ENCODE measurements around the gene RAB11FIP4.

RAB11FIP4 gene

GRCh38 chr17:31385428-31386285 is 5.8 kb upstream of the RAB11FIP4 start:
- TF ChIP-seq EZH2 (IDR thresholded peaks at IDR 0.05) (no peak), FOXP2 (optimal IDR thresholded peaks at IDR 0.05; ENCODE audit: control extremely low read depth, extremely low read length, insufficient read depth) (no peak), POLR2AphosphoS5 (IDR thresholded peaks at IDR 0.05; ENCODE audit: borderline replicate concordance, low read depth, low read length) (no peak; the same call in 1 of the 2 replicates)
- Histone ChIP-seq H3K9me3 (ENCODE audit: low read depth, low read length) (no peaks in the 10 kb centered on the region), H3K36me3 (ENCODE audit: insufficient read depth, low read length) (no peaks in the 10 kb centered on the region), H3K9ac (ENCODE audit: insufficient read length) (no peak overlapping the region), H3K4me3 (no peak overlapping the region), H3K27ac (no peak overlapping the region)
- DNase-seq (ENCODE audit: low read depth, low spot score) = no peak

- H3K27ac ChIP-seq = no peak overlapping the region
- H3K9me3 ChIP-seq (ENCODE audit: low read depth, low read length) = no peaks in the 10 kb centered on the region
- H3K9ac ChIP-seq (ENCODE audit: insufficient read length) = no peak overlapping the region
- no peak for DNase-seq (ENCODE audit: low read depth, low spot score)
- H3K4me3 ChIP-seq = no peak overlapping the region
- H3K36me3 ChIP-seq (ENCODE audit: insufficient read depth, low read length) = no peaks in the 10 kb centered on the region
- TF ChIP-seq EZH2 (IDR thresholded peaks at IDR 0.05) (no peak), FOXP2 (optimal IDR thresholded peaks at IDR 0.05; ENCODE audit: control extremely low read depth, extremely low read length, insufficient read depth) (no peak), POLR2AphosphoS5 (IDR thresholded peaks at IDR 0.05; ENCODE audit: borderline replicate concordance, low read depth, low read length) (no peak)
These were observed 4.9 kb upstream of the RAB11FIP4 start for GRCh38 chr17:31386542-31387075.

GRCh38 chr17:31387438-31387837 is 4.0 kb upstream of the RAB11FIP4 start:
- TF ChIP-seq FOXP2 (optimal IDR thresholded peaks at IDR 0.05; ENCODE audit: control extremely low read depth, extremely low read length, insufficient read depth) = no peak
- TF ChIP-seq POLR2AphosphoS5 (IDR thresholded peaks at IDR 0.05; ENCODE audit: borderline replicate concordance, low read depth, low read length) = no peak
- no peak for TF ChIP-seq EZH2 (IDR thresholded peaks at IDR 0.05)
- no peak for DNase-seq (ENCODE audit: low read depth, low spot score)
- Histone ChIP-seq H3K9ac (ENCODE audit: insufficient read length) (no peak overlapping the region), H3K36me3 (ENCODE audit: insufficient read depth, low read length) (no peaks in the 10 kb centered on the region), H3K4me3 (no peak overlapping the region), H3K27ac (no peak overlapping the region), H3K9me3 (ENCODE audit: low read depth, low read length) (no peaks in the 10 kb centered on the region)

GRCh38 chr17:31388351-31388750 is 3.1 kb upstream of the RAB11FIP4 start:
- TF ChIP-seq FOXP2 (optimal IDR thresholded peaks at IDR 0.05; ENCODE audit: control extremely low read depth, extremely low read length, insufficient read depth) (no peak), EZH2 (IDR thresholded peaks at IDR 0.05) (no peak), POLR2AphosphoS5 (IDR thresholded peaks at IDR 0.05; ENCODE audit: borderline replicate concordance, low read depth, low read length) (no peak)
- DNase-seq (ENCODE audit: low read depth, low spot score) = no peak
- no peak overlapping the region for H3K4me3 ChIP-seq
- H3K9me3 ChIP-seq (ENCODE audit: low read depth, low read length) = no peaks in the 10 kb centered on the region
- no peaks in the 10 kb centered on the region for H3K36me3 ChIP-seq (ENCODE audit: insufficient read depth, low read length)
- H3K9ac ChIP-seq (ENCODE audit: insufficient read length) = no peak overlapping the region
- H3K27ac ChIP-seq = no peak overlapping the region

GRCh38 chr17:31388770-31389656 is 2.5 kb upstream of the RAB11FIP4 start:
- no peak overlapping the region for H3K4me3 ChIP-seq
- DNase-seq (ENCODE audit: low read depth, low spot score) = no peak
- no peaks in the 10 kb centered on the region for H3K9me3 ChIP-seq (ENCODE audit: low read depth, low read length)
- no peak overlapping the region for H3K9ac ChIP-seq (ENCODE audit: insufficient read length)
- no peak overlapping the region for H3K27ac ChIP-seq
- H3K36me3 ChIP-seq (ENCODE audit: insufficient read depth, low read length) = no peaks in the 10 kb centered on the region
- TF ChIP-seq FOXP2 (optimal IDR thresholded peaks at IDR 0.05; ENCODE audit: control extremely low read depth, extremely low read length, insufficient read depth) (no peak), EZH2 (IDR thresholded peaks at IDR 0.05) (no peak), POLR2AphosphoS5 (IDR thresholded peaks at IDR 0.05; ENCODE audit: borderline replicate concordance, low read depth, low read length) (no peak)

- H3K9ac ChIP-seq (ENCODE audit: insufficient read length) = no peak overlapping the region
- no peaks in the 10 kb centered on the region for H3K36me3 ChIP-seq (ENCODE audit: insufficient read depth, low read length)
- no peak for DNase-seq (ENCODE audit: low read depth, low spot score)
- no peaks in the 10 kb centered on the region for H3K9me3 ChIP-seq (ENCODE audit: low read depth, low read length)
- no peak overlapping the region for H3K4me3 ChIP-seq
- no peak overlapping the region for H3K27ac ChIP-seq
- no peak for TF ChIP-seq EZH2 (IDR thresholded peaks at IDR 0.05)
- no peak for TF ChIP-seq FOXP2 (optimal IDR thresholded peaks at IDR 0.05; ENCODE audit: control extremely low read depth, extremely low read length, insufficient read depth)
- no peak for TF ChIP-seq POLR2AphosphoS5 (IDR thresholded peaks at IDR 0.05; ENCODE audit: borderline replicate concordance, low read depth, low read length)
These were observed 1.7 kb upstream of the RAB11FIP4 start for GRCh38 chr17:31389657-31390381.

- no peaks in the 10 kb centered on the region for H3K9me3 ChIP-seq (ENCODE audit: low read depth, low read length)
- no peak overlapping the region for H3K27ac ChIP-seq
- H3K36me3 ChIP-seq (ENCODE audit: insufficient read depth, low read length) = no peaks in the 10 kb centered on the region
- no peak overlapping the region for H3K9ac ChIP-seq (ENCODE audit: insufficient read length)
- TF ChIP-seq EZH2 (IDR thresholded peaks at IDR 0.05) (no peak), FOXP2 (optimal IDR thresholded peaks at IDR 0.05; ENCODE audit: control extremely low read depth, extremely low read length, insufficient read depth) (no peak), POLR2AphosphoS5 (IDR thresholded peaks at IDR 0.05; ENCODE audit: borderline replicate concordance, low read depth, low read length) (no peak)
- DNase-seq (ENCODE audit: low read depth, low spot score) = no peak
- H3K4me3 ChIP-seq = no peak overlapping the region
These were observed 1.1 kb upstream of the RAB11FIP4 start for GRCh38 chr17:31390426-31390747.

Data from SK-N-MC (cell line).